Neural crest cell (in vitro differentiated cells): ENCODE results near the gene CAMK2D. TPM values are rescaled to one million over a fixed set of nuclear protein-coding genes. Genes with fewer than 3 reads are reported as not detected.

Experiments
- DNase-seq: peaks from one replicate; pipeline ENCODE4 v3.0.0; 2021; ENCODE audit warnings: low read depth, mixed read lengths, low spot score
- H3K27ac Mint-ChIP-seq: one replicate; pipeline ENCODE4 v1.8.0; 2021; ENCODE audit warnings: mild to moderate bottlenecking, mixed read lengths; ENCODE audit not compliant: unreplicated experiment
- H3K27me3 Mint-ChIP-seq: 2 replicates; pipeline ENCODE4 v1.8.0; 2021; ENCODE audit warnings: low read depth, mild to moderate bottlenecking, mixed read lengths
- H3K36me3 Mint-ChIP-seq: 2 replicates; pipeline ENCODE4 v1.8.0; 2021; ENCODE audit warnings: low read depth, mild to moderate bottlenecking, mixed read lengths
- H3K4me1 Mint-ChIP-seq: 2 replicates; pipeline ENCODE4 v1.8.0; 2021; ENCODE audit warnings: mixed read lengths
- H3K4me3 Mint-ChIP-seq: one replicate; pipeline ENCODE4 v1.8.0; 2021; ENCODE audit warnings: mild to moderate bottlenecking, mixed read lengths
- H3K9me3 Mint-ChIP-seq: 2 replicates; pipeline ENCODE4 v1.8.0; 2021; ENCODE audit warnings: mixed read lengths
- CTCF ChIP-seq: fragments of 200-600 bp; sonication (generic); conservative IDR thresholded peaks from 2 replicates; pipeline ENCODE4 v1.5.0; 2021; ENCODE audit warnings: antibody characterized with exemption, mild to moderate bottlenecking
- total RNA-seq: library from RNA; stranded (reverse); gene quantifications from 2 replicates; pipeline ENCODE4 v1.2.1, GENCODE V29; 2021

Gene CAMK2D
- total RNA-seq, 1 donor from 2014 or later: 33.7 TPM

- no peak overlapping the region for H3K4me3 Mint-ChIP-seq
- H3K27ac Mint-ChIP-seq: no peak overlapping the region
- TF ChIP-seq CTCF: no peak
- no peaks in the 10 kb centered on the region for H3K27me3 Mint-ChIP-seq
- DNase-seq: no peak
- no peaks in the 10 kb centered on the region for H3K9me3 Mint-ChIP-seq
- peaks cover 3% of the 10 kb centered on the region for H3K36me3 Mint-ChIP-seq
- peaks cover 3% of the 10 kb centered on the region for H3K4me1 Mint-ChIP-seq
These were observed 224.3 kb downstream of the CAMK2D start for GRCh38 chr4:113537203-113537602.

- Mint-ChIP-seq H3K36me3 (peaks cover 6% of the 10 kb centered on the region), H3K27me3 (no peaks in the 10 kb centered on the region), H3K4me1 (no peaks in the 10 kb centered on the region), H3K27ac (no peak overlapping the region), H3K9me3 (no peaks in the 10 kb centered on the region), H3K4me3 (no peak overlapping the region)
- TF ChIP-seq CTCF: no peak
- DNase-seq: no peak
These were observed 226.8 kb downstream of the CAMK2D start for GRCh38 chr4:113534711-113535110.

- Mint-ChIP-seq H3K27ac (no peak overlapping the region), H3K4me3 (no peak overlapping the region), H3K9me3 (no peaks in the 10 kb centered on the region), H3K36me3 (peaks cover 8% of the 10 kb centered on the region), H3K4me1 (no peaks in the 10 kb centered on the region), H3K27me3 (no peaks in the 10 kb centered on the region)
- TF ChIP-seq CTCF: no peak
- DNase-seq: no peak
These were observed 230.0 kb downstream of the CAMK2D start for GRCh38 chr4:113531572-113531971.

- Mint-ChIP-seq H3K4me3 (no peak overlapping the region), H3K27me3 (no peaks in the 10 kb centered on the region), H3K36me3 (peaks cover 5% of the 10 kb centered on the region), H3K9me3 (no peaks in the 10 kb centered on the region), H3K27ac (no peak overlapping the region), H3K4me1 (no peaks in the 10 kb centered on the region)
- TF ChIP-seq CTCF: no peak
- no peak for DNase-seq
These were observed 233.1 kb downstream of the CAMK2D start for GRCh38 chr4:113528395-113528794.

- Mint-ChIP-seq H3K9me3 (no peaks in the 10 kb centered on the region), H3K4me3 (no peak overlapping the region), H3K4me1 (no peaks in the 10 kb centered on the region), H3K36me3 (peaks cover 5% of the 10 kb centered on the region), H3K27ac (no peak overlapping the region), H3K27me3 (no peaks in the 10 kb centered on the region)
- no peak for TF ChIP-seq CTCF
- no peak for DNase-seq
These were observed 236.0 kb downstream of the CAMK2D start for GRCh38 chr4:113525521-113525920.
